ENCODE measurements around the gene MYL6B.
A peak's percentile ranks its signal among the peaks of the same experiment; 100 is the strongest.

Gene MYL6B

DNA sequence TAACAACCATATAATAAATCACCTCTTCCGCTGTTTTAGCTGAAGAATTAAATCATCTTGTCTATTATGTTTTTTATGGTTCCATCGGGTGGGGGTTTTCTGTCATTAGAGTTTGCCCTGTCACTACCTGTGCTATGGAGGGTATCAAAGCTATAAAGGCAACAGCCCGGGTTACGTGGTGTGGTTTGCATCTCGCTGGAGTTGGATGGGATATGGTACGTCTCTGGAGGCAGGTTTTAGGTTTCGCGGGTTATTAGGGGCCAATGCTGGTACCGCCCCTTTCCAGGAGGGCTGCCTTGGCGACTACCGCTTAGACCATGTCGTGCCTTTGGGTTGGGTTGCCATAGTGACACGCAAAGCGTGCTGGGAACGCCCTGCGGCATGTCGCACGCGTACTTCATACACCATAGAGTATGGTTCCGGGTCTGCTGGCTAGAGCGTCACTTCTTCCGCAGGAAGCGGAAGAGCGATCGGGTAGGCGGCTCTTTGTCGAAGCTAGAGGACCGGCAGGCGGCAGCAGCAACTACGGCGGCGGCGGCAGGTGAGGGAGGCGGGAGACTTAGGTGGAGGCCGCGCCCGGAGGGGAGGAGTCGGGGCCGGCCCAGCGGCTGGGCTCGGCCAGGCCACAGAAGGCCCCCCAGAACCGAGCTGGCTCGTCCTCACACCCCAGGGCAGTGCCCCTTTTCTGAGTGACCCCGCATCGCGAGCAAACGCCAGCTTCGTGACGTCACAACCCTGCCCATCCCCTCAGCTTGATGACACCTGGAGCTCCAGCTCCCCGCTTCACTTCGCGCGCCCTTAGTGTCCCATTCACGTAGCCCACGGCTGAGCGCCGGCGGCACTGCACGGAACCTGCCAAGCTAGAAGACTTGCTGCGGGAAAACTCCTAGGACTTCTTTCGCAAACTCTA, 34.4 kb upstream of the MYL6B start, which contains the start of gene ZC3H10:
Gene ZC3H10, plus strand, starts transcription at position 489 of the 910 bp plus-strand sequence. CDS start 2,297 bp downstream, outside the sequence.
- Histone ChIP-seq H3K27ac (peak within 1 kb of the TSS; percentile 97), H2AFZ (peak within 1 kb of the TSS; percentile 81), H3K4me3 (ENCODE audit: low read depth, low read length) (peak within 1 kb of the TSS; percentile 98), H3K79me2 (peaks cover 2% of the 10 kb centered on the region), H3K36me3 (ENCODE audit: control insufficient read depth, insufficient read depth, low read length) (no peaks in the 10 kb centered on the region), H3K27me3 (ENCODE audit: control insufficient read depth, insufficient read depth, low read length) (no peaks in the 10 kb centered on the region), H3K4me2 (ENCODE audit: low read length) (peak within 1 kb of the TSS; percentile 94), H3K4me1 (peaks cover 11% of the 10 kb centered on the region), H3K9me3 (ENCODE audit: control insufficient read depth, low read length) (no peaks in the 10 kb centered on the region), H3K9ac (peak within 1 kb of the TSS; percentile 64)
- TF ChIP-seq, protein P1, sequence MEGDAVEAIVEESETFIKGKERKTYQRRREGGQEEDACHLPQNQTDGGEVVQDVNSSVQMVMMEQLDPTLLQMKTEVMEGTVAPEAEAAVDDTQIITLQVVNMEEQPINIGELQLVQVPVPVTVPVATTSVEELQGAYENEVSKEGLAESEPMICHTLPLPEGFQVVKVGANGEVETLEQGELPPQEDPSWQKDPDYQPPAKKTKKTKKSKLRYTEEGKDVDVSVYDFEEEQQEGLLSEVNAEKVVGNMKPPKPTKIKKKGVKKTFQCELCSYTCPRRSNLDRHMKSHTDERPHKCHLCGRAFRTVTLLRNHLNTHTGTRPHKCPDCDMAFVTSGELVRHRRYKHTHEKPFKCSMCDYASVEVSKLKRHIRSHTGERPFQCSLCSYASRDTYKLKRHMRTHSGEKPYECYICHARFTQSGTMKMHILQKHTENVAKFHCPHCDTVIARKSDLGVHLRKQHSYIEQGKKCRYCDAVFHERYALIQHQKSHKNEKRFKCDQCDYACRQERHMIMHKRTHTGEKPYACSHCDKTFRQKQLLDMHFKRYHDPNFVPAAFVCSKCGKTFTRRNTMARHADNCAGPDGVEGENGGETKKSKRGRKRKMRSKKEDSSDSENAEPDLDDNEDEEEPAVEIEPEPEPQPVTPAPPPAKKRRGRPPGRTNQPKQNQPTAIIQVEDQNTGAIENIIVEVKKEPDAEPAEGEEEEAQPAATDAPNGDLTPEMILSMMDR (IDR thresholded peaks at IDR 0.05): peak; percentile 76

DNA sequence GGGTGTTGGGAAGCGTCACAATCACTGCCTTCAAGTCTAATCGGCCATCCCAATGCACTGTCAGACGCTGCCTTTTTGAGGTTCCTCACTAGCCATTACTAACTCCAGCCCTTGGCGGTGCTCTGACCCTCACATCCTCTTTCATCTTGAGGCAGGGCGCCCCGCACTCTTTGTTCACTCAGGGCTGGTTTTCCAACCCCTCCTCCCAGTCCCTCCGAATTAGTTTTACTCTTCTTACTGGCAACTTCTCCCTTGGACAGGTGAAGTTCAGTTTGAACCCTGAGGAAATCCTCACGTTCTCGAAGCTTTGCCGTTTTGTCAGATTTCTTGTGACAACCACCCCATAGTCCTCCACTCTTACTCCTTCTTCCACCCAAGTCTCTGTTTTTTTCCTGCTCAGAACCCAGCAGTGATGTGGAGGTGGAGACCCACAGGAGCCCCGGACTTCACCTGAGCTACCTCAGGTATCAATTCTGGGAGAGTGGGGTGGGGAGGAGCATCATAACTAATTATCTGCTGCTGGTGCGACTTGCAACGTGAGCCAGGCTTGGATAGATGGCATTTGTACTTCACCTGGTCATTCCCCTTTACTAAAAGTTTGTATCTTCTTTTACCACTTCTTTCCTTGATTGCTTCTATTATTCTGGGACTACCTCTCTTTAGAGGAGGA, 33.6 kb upstream of the MYL6B start:
- no peaks in the 10 kb centered on the region for H3K27me3 ChIP-seq (ENCODE audit: control insufficient read depth, insufficient read depth, low read length)
- peaks cover 11% of the 10 kb centered on the region for H3K4me1 ChIP-seq

DNA sequence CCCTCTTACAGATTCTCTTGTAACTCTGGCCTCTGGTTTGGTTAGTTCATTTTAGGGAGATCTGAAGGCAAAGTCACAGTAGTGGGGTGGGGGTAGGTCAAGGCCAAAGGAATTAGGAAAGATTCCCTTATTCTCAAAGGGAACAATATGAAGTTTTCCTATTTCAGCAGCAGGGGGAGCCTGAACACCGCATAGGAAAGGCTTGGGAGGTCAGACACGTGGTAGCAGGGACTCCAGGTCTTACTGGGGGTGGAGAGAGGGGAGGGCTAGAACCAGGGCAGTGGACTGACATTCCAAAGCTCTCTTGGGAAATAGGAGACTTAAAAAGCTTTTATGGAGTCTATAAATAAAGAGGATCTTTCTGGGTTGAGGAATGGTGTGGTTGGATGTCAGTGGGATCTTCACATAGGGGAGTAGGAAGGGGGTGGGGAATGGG, 33.0 kb upstream of the MYL6B start:
- H3K27me3 ChIP-seq (ENCODE audit: control insufficient read depth, insufficient read depth, low read length): no peaks in the 10 kb centered on the region
- peaks cover 11% of the 10 kb centered on the region for H3K4me1 ChIP-seq
- peak overlapping the region; percentile 97 for H3K27ac ChIP-seq
- peaks cover 2% of the 10 kb centered on the region for H3K79me2 ChIP-seq
- no peaks in the 10 kb centered on the region for H3K36me3 ChIP-seq (ENCODE audit: control insufficient read depth, insufficient read depth, low read length)
- no peaks in the 10 kb centered on the region for H3K9me3 ChIP-seq (ENCODE audit: control insufficient read depth, low read length)
- H2AFZ ChIP-seq: peak overlapping the region; percentile 81
- peak overlapping the region; percentile 98 for H3K4me3 ChIP-seq (ENCODE audit: low read depth, low read length)
- no peak overlapping the region for H3K9ac ChIP-seq
- TF ChIP-seq, protein P1 (IDR thresholded peaks at IDR 0.05): peak; percentile 93
- peak overlapping the region; percentile 94 for H3K4me2 ChIP-seq (ENCODE audit: low read length)

More for the DNA sequence above, 33.6 kb upstream of the MYL6B start:
- Histone ChIP-seq H3K9me3 (ENCODE audit: control insufficient read depth, low read length) (no peaks in the 10 kb centered on the region), H3K4me3 (ENCODE audit: low read depth, low read length) (peak overlapping the region; percentile 98), H3K79me2 (peaks cover 2% of the 10 kb centered on the region), H3K27ac (peak overlapping the region; percentile 97), H3K9ac (peak overlapping the region; percentile 64), H3K4me2 (ENCODE audit: low read length) (peak overlapping the region; percentile 94), H2AFZ (peak overlapping the region; percentile 81), H3K36me3 (ENCODE audit: control insufficient read depth, insufficient read depth, low read length) (no peaks in the 10 kb centered on the region)
- TF ChIP-seq, protein P1 (IDR thresholded peaks at IDR 0.05): no peak

DNA sequence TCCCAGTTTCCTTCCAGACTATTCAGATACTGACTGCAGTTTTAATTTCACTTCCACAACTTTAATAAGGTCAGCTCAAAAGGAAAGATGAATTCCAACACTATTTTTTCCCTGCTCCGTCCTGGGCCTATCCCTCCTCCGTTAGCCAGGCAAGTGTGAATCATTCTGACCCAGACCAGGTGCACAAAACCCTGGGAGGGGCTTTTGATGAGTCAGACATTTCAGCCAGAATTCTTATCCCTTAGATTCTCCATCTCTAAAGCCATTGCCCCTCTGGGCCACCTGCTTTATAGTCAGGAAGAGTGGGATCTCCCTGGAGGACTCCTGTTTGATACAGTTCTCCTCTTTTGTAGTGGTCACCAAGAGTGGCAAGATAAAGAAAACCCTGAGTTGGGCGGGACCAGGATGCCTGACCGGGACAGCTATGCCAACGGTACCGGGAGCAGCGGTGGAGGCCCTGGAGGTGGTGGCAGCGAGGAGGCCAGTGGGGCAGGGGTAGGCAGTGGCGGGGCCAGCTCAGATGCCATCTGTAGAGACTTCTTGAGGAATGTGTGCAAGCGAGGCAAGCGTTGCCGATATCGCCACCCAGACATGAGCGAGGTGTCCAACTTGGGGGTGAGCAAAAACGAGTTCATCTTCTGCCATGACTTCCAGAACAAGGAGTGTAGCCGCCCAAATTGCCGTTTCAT, 32.1 kb upstream of the MYL6B start:
- Histone ChIP-seq H3K9me3 (ENCODE audit: control insufficient read depth, low read length) (no peaks in the 10 kb centered on the region), H3K36me3 (ENCODE audit: control insufficient read depth, insufficient read depth, low read length) (no peaks in the 10 kb centered on the region), H3K4me2 (ENCODE audit: low read length) (no peak overlapping the region), H3K4me3 (ENCODE audit: low read depth, low read length) (no peak overlapping the region), H3K4me1 (peaks cover 11% of the 10 kb centered on the region), H3K9ac (no peak overlapping the region), H3K27ac (peak overlapping the region; percentile 97), H3K27me3 (ENCODE audit: control insufficient read depth, insufficient read depth, low read length) (no peaks in the 10 kb centered on the region), H2AFZ (no peak overlapping the region), H3K79me2 (peaks cover 2% of the 10 kb centered on the region)
- TF ChIP-seq, protein P1 (IDR thresholded peaks at IDR 0.05): no peak

Measured in parathyroid adenoma (tissue), 2 donors.